Jurkat, Clone E6-1 (cell line): ENCODE data around the gene TEX19. TPM values are rescaled to one million over a fixed set of nuclear protein-coding genes. Genes with fewer than 3 reads are reported as not detected.

Source experiments
- DNase-seq: peaks from one replicate; pipeline ENCODE4 v3.0.0-alpha.2; 2011; ENCODE audit warnings: low read depth, low spot score
- H3K4me3 ChIP-seq: 2 replicates; pipeline ENCODE4 v1.5.1; 2011; ENCODE audit warnings: mild to moderate bottlenecking, low read length, control low read depth, moderate library complexity
- polyA plus RNA-seq: library from polyadenylated mRNA; unstranded; fragments of >200 nt; gene quantifications from one replicate; pipeline ENCODE4 v1.2.1, GENCODE V29; 2012; ENCODE audit warnings: missing spikeins; ENCODE audit not compliant: insufficient read length, insufficient read depth

Gene TEX19, protein sequence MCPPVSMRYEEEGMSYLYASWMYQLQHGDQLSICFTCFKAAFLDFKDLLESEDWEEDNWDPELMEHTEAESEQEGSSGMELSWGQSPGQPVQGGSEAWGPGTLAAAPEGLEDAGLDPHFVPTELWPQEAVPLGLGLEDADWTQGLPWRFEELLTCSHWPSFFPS
- polyA plus RNA-seq, result 3.0 TPM

DNA sequence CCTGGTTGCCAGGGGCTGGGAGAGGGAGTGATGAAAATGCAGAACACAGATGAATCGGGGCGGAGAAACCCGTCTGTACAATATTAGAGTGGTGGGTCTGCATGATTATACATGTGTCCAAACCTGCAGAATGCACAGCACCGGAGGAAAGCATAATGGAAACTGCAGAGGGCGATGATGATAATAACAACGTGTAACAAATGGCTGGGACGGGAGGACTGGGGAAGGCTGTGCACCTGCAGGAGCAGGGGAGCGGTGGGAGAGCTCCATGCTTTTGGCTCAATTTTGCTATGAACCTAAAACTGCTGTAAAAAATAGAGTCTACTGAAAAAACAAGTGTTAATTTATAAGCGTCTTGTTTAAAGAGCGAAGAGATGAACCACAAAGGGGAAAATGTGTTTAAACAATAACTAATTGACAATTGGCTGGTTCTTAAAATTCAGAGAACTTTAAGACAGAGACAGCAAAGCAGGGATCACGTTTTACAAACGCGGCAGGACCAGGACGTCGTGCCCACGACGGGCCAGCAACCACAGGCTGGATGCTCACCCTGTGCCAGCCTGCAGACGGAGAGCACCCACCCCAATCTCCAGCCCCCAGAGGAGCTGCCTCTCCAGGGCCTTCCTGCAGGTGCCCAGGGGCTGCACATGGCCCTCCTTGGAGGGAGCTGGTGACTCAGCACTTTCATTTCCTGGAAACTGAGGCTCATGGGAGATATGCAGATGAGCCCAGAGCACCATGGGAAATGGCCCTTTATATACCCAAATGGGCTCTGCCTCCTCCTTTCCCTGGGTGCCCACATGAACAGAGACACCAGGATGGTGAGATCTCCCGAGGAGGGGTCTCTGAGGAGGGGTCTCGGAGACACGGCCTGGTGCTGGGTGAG is at the start of gene TEX19:
TSS of gene TEX19 (plus strand) at position 783 of the 886 bp plus-strand sequence. CDS start 2,904 bp downstream, outside the sequence.
- DNase-seq, result peak; percentile 75

DNA sequence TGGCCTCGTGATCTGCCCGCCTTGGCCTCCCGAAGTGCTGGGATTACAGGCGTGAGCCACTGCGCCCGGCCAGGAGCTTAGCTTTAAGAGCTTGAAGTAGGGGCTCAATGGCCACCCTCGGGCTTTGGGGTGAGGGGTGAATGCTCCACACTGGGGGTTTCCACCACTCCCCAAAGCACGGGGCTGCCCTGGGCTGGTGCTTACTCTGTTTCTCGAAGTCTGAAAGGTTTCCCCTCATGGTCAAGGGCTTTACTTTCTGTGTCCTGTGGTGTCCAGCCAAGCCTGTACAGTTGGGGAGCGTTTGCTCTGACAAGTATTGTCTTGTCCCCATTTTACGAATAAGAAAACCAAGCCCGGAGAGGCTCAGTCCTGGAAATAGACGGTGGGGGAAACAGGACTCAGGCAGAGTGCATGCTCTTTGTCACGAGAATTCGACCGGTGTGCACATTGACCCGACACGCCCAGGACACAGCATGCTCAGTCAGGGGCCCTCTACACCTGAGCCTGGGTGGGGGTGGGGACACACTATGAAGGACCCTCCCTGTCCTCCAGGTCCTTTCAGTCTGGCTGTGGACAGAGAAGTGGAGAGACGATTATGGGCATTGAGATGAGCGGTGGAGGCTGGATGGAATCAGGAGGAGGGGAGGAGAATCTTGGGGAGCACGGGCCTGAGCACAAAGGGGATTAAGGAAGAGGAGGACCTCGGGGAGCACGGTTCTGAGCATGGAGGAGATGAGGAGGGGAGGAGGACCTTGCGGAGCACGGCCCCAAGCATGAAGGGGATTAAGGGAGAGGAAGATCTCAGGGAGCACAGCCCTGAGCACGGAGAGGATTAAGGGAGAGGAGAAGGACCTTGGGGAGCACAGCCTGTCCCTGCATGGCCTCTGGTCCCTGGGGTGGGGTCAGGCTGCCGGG is 49.1 kb upstream of the TEX19 start:
- DNase-seq, result no peak
- H3K4me3 ChIP-seq, result no peak overlapping the region

More for the DNA sequence above, at the start of gene TEX19:
- H3K4me3 ChIP-seq, result peak within 1 kb of the TSS; percentile 15

DNA sequence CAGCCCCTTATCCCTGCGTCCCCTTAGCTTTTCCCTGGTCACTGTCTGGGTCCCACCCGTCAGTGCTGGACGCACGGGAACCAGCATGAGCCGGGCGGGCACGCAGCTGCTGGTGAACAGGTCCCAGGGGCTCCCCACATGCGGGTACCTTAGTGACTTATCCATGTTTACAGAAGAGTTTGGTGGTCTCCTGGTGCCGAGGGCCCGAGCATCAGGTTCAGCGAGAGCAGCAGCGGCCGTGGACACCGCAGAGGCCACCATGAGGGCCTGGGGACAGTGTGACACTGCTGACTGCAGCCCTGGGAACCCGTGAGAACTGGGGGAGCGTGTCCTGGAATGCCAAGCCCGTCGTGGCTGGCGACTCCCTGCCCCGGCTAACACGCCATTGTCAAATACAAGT is 48.2 kb upstream of the TEX19 start:
- no peak for DNase-seq
- H3K4me3 ChIP-seq, result no peak overlapping the region

DNA sequence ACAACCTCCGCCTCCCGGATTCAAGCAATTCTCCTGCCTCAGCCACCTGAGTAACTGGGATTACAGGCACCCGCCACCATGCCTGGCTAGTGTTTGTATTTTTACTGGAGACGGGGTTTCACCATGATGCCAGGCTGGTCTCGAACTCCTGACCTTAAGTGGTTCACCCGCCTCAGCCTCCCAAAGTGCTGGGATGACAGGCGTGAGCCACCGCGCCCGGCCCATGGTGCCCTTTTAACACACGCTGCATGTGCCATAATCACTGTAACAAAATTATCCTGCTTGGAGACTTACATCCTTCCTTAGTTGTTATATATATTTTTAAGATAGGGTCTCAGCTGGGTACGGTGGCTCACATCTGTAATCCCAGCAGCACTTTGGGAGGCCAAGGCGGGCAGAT is 47.1 kb upstream of the TEX19 start:
- no peak for DNase-seq
- H3K4me3 ChIP-seq, result no peak overlapping the region

DNA sequence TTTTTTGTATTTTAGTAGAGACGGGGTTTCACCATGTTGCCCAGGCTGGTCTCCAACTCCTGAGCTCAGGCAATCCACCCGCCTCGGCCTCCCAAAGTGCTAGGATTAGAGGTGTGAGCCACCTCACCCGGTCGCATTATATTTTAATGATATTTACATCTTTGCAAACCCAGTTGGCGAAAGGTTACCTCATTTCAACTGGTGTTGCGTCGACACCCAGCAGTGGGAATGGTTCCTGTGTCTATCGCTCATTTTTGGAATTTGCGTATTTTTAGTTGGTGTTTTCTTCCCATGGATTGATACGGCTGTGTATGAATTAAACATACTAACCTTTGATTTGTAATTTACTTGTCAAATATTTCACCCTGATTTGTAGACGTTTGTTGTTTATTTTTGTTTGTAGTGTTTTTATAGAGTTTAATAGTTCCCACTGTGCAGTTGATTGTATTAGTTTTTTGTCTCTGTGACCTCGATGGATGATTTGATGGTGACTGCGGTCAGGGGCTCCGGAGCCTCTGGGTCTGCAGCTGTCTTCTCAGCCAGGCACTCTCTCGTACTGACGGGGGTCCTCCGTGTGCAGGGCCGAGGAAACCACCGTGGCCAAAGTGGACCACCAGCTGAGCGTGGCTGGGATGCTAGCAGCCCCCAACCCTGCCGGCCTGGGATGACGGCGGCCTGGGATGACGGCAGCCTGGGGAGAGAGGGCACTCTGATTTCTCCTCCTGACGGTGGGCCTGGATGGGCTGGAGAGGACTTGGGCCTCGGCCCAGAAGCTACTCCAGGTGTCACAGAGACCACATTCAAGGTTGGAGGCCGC is 45.6 kb upstream of the TEX19 start:
- H3K4me3 ChIP-seq, result no peak overlapping the region
- DNase-seq, result no peak

DNA sequence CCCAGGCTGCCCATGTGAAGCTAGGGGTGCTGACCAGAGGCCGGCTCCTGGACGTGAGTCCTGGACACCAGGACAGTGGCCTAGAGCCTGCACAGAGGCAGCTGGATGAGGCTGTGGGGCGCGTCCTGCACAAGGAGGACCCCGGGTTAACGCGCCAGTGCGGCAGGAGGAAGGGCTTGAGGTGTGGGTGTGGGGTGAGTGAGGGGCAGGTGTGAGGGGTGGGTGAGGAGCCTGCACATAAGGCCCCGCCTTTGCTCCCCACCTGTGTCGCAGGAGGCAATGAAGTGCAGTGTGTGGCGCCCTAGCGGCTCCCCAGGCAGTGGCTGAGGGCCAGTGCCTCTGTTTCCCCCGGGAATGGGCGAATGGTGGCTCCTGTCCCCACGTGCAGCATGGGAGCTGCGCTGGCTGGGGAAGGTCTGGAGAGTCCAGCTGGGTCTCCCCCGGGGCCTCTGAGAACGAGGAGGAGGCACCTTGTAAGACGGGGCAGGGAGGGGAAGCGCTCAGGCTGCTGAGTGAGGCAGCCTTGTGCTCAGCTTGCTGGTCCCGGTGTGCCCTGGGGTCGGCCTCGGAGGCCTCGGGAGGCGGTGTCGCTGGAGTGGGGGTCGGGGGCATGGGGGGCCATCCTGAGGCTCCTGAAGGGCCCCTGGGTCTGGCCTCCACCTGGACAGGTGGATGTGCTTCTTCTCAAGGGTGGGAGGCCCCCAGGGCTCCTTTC is 44.9 kb upstream of the TEX19 start:
- no peak overlapping the region for H3K4me3 ChIP-seq
- DNase-seq, result no peak

DNA sequence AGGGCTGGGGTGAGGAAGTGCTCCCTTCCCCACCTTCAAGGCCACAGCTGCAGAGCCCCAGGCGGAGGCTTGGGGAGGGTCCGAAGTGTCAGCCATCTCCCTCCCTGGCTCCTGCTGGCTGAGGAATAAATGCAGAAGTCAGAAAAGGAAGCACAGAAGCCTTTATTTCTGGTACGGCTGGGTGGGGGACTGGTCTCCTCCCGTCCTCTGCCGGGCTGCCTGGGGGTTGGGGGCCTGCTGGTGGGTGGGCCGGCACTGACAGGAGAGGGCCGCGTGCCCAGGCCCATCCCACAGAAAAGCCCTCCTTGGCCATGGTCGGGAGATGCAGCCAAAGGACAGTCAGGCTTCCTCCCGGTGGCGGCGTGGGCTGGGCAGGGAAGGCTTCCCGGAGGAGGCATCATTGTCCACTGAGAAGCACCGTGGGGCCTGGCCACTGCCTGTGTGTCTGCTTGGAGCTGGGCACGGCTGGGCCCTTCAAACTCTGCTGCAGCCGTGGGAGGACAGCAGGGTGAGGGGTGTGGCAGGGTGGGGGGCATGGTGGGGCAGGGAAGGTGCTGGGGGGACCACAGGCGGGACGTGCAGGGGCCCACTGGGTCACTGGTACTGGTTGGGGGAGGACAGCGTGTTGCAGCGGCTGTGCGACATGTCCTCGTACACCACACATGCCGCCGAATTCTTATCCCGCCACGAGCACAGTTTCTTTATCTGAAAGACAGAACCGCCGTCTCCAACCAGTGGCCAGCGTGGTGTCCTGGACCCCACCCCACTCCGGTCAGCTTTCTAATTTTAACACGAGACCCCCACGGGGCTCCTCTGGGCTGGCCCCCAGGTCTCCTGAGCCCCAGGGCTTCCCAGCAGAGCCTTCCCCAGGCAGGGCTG is 44.1 kb upstream of the TEX19 start:
- no peak overlapping the region for H3K4me3 ChIP-seq

DNA sequence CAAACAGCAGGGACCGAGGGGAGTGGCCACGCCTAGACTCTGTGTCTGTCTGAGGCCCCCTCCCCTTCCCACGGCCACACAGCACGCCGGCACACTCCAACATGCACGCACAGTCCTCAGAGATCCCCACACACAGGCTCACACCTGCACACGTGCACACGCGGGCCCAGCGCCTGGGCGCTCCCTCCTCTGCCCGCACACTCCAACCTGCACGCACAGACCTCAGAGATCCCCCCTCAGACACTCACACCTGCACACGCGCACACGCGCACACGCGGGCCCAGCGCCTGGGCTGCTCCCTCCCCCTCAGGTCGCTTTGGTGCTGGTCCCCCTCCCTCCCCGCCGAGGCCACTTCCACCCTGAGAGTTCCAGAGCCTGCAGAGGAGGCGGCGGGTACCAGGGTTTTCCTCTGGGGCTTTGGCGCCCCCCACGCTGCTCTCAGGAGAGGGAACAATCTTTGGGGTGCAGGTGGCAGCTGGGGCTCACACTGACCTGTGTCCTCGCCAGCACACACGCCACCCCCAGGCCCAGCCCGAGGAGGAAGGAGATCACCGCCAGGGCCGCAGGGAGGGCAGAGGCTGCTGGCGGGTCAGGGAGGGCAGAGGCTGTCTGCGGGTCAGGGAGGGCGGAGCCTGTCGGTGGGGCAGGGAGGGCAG is 43.2 kb upstream of the TEX19 start:
- no peak for DNase-seq
- H3K4me3 ChIP-seq, result peak overlapping the region; percentile 68

More for the DNA sequence above, 44.1 kb upstream of the TEX19 start:
- DNase-seq, result no peak

DNA sequence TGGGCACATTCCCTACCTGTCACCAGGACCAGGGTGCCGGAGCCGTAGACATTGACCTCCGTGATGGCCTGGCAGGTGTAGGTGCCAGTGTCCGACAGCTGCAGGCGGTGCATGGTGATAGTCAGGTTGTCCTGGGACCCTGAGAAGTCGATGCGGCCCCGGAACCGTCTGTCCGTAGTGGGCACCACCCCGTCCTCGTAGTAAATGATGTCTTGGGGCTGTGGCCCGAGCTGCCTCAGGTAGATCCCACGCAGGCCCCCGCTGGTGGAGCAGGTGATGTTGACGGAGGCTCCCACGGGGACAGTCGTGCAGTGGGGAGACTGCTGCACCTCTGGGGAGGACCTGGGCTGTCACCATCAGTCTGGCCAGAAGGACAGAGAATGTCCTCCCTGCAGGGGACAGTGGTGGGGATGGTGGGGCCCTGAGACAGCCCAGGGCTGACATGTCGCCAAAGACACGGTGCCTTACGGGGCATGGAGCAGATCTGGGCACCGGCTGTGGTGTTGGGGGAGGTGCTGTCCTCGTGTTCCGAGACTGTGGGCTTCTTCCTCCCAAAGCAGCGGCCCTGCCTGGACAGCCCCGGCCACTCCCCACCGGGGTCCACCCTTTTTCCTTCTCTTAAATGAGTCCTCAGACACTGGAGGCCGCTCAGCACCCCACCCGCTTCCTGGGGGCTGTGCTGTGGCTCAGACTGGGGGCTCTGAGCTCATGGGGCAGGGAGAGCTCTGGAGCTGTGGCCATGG is 42.2 kb upstream of the TEX19 start:
- H3K4me3 ChIP-seq, result peak overlapping the region; percentile 68
- no peak for DNase-seq

DNA sequence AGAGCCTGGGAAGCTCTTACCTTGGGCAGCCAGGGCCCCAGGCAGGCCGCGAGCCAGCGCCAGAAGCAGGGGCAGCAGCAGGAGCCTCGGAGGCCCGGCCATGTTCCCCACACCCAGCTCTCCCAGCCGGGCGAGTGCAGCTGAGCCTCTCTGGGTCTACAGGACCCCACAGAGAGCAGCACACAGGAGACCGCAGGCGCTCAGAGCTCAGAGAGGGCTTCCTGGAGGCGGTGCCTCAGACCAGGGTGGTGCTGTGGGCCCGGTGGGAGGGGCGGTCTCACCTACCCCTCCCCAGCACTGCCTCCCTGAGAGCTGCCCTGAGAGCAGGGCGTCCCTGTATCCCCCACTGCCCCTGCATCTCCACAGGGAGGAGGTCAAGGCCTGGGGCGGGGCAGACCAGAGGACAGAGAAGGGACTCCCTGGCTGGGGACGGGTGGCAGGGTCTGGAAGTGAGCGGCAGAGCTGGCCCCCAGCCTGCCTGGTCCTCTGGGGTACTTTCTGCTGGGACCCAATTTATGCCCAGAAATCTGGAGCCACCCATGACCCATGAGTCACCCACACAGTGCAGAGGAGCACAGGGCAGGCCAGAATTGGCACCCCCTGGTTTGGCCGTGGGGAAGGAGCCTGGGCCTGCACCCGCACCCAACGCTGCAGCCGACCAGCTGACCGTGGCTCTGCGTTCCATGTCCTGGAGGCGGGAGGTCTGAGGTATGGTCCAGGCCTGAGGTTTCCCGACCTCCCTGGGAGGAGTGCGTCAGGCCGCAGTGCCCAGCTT is 41.5 kb upstream of the TEX19 start, which contains the start of gene CD7:
TSS of gene CD7 (minus strand) at position 215 of the 775 bp plus-strand sequence. CDS start at position 102, 113 bp downstream.
- peak; percentile 83 for DNase-seq

DNA sequence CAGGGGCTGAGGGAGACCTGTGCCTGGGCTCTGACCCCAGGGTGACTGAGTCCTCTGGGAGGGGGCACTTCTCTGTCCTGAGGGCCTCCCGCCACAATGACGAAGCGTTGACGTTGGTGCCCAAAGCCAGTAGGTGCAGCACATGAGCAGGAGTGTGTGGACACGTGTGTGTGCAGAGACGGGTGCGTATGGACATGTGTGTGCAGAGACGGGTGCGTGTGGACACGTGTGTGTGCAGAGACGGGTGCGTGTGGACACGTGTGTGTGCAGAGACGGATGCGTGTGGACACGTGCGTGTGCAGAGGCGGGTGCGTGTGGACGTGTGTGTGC is 40.9 kb upstream of the TEX19 start:
- no peak for DNase-seq
- H3K4me3 ChIP-seq, result no peak overlapping the region

More for the DNA sequence above, 41.5 kb upstream of the TEX19 start, which contains the start of gene CD7:
- H3K4me3 ChIP-seq, result peak within 1 kb of the TSS; percentile 68

DNA sequence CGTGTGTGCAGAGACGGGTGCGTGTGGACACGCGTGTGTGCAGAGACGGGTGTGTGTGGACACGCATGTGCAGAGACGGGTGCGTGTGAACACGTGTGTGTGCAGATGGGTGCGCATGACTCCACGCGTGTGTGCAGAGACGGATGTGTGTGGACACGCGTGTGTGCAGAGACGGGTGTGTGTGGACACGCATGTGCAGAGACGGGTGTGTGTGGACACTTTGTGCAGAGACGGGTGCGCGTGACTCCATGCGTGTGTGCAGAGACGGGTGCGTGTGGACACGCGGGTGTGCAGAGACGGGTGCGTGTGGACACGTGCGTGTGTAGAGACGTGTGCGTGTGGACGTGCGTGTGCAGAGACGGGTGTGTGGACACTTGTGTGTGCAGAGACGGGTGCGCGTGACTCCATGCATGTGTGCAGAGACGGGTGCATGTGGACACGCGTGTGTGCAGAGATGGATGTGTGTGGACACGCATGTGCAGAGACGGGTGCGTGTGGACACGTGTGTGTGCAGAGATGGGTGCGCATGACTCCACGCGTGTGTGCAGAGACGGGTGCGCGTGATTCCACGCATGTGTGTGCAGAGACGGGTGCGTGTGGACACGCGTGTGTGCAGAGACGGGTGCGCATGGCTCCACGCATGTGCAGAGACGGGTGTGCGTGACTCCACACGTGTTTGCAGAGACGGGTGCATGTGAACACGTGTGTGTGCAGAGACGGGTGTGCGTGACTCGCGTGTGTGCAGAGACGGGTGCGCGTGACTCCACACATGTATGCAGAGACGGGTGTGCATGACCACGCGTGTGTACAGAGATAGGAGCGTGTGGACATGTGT is 40.1 kb upstream of the TEX19 start:
- no peak overlapping the region for H3K4me3 ChIP-seq
- DNase-seq, result no peak

DNA sequence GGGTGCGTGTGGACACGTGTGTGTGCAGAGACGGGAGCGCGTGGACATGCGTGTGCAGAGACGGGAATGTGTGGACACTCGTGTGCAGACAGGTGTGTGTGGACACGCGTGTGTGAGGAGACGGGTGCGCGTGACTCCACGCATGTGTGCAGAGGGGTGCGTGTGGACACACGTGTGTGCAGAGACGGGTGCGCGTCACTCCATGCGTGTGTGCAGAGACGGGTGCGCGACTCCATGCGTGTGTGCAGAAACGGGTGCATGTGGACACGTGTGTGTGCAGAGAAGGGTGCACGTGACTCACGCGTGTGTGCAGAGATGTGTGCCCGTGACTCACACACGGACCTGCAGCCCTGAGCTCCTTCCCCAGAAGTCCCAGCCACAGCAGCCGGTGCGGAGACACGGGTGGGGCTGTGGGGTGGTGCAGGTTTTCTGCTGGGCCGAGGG is 39.4 kb upstream of the TEX19 start:
- H3K4me3 ChIP-seq, result no peak overlapping the region
- DNase-seq, result no peak

DNA sequence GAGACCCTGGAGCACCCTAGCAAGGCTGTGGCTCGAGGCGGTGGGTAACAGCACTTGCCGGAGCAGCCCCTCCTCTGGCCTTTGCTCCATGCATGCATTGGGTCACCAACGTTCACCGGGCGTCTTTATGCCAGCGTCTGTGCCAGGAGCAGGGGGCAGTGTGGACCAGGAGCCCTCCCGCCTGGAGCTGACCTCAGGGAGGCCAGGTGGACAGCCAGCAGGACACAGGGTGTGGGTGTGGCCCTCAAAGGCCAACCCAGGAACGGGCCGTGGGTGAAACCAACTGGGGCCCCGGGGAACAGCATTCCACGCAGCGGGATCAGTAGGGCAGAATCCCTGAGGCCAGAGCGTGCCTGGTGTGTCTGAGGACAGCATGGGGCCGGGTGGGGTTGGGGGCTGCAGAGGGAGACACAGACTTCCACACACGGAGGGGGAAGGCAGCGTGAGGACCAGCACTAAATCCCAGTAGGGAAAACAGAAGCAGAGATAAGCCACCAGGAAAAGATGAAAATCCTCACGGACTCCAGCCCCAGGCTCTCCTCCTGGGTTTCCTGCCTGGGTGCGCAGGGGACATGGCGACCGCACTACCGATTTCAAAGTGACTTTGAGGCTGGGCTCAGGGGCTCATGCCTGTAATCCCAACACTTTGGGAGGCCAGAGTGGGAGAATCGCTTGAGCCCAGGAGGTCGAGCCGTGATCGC is 38.8 kb upstream of the TEX19 start:
- DNase-seq, result no peak
- no peak overlapping the region for H3K4me3 ChIP-seq
